SK-MEL-5 (cell line): ENCODE measurements around the gene ASIC2. TPM values are rescaled to one million over a fixed set of nuclear protein-coding genes. Genes with fewer than 3 reads are reported as not detected.

Experiments
- DNase-seq: peaks from one replicate; pipeline ENCODE4 v3.0.0-alpha.2; 2016; ENCODE audit warnings: low read depth, low spot score
- in situ Hi-C: cut with HindIII; loops from 2 replicates; pipeline ENCODE4 v1.10.0; 2016; ENCODE audit warnings: low sequenced_read_pairs, high pct_unique_total_duplicates, low pct_unique_long_range_greater_than_20kb
- total RNA-seq: library from RNA; depleted of rRNA; stranded (reverse); fragments of >200 nt; shearing (Covaris generic); gene quantifications from 2 replicates; pipeline ENCODE4 v1.2.3, GENCODE V29; 2014

The ASIC2 gene
- total RNA-seq, 1 experiment from 2014 or later, result not detected

- in situ Hi-C loops, result no loop called here
Observed at GRCh38 chr17:33152783-33153182, 140.3 kb downstream of the ASIC2 start.

DNA sequence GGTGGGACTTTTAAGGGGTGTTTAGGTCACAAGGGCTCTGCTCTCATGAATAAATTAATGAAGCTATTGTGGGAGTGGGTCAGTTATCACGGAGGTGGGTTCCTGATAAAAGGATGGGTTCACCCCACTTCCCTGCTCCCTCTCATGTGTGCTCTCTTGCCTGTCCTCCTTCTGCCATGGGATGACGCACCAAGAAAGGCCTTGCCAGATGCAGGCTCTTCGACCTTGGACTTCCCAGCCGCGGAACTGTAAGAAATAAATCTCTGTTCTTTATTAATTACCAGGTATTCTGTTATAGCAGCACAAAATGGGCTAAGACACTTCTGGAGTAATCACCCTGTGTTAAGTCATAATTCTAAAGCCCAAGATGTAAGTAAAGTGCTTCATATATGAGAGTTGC lies 141.5 kb downstream of the ASIC2 start:
- in situ Hi-C loops, result no loop called here
- DNase-seq, result no peak

More at GRCh38 chr17:33152783-33153182, 140.3 kb downstream of the ASIC2 start:
- no peak for DNase-seq

DNA sequence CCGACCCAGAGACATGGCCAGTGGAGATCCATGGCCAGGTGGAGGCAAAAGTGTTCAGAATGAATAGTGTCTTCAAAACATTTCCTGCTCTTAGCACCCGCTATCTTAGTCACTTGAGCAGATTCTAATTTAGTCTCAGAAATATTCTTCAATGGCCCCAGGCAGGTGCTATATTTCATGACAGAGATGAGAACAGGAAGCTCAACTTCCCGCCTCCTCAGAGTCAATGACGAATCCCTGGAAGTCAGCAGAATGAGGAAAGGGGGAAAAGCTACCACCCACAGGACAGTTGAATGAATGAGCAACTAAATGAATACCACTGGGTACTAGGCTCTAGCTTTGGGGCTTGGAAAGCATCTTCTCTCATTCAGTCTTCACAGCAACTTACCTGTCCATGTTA lies 147.2 kb downstream of the ASIC2 start:
- in situ Hi-C loops, result no loop called here
- no peak for DNase-seq

DNA sequence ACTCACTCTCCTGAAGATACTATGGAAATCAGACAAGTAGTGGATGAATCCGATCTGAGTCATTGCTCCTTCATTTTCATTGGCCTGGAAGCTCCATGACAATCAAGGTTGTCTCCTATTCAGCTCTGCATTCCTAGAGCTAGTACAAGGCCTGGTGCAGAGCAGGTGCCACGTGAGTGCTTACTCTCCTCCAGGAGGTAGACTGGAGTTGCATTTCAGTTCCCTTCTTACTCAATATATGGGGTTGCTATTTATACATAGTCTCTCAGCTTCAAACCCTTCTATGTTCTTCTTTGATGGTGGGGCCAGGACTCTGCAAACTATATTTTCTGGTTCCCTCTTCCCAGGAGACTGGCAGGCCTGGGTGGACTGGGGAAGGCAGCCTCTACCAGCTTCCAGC lies 148.3 kb downstream of the ASIC2 start:
- no peak for DNase-seq
- in situ Hi-C loops, result no loop called here

DNA sequence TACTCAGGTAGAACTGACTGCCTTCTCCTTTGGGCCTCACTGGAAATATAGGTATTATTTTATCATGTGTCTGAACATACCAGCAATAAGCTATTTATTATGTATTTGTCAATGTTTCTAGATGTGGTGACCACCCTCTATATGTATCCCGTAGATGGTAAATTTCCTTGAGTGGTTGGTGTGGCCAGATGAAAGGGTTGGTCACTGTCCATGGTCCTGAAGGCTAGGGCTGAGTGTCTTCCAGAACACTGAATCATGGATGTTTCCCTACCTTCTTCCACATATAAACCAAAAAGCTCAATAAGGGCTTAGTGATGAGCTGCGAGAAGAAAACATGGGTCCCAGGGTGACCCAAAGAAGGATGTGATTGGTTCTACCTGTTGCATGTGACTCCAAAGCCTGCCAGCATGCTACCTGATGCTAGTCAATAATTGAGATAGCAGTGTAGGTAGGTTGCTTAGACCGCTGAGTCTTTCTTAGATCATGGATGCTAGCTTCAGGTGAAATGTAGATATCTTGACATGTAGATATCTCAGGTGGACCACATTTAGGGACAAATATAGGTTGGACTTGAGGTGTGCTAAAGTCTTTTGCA lies 150.3 kb downstream of the ASIC2 start:
- DNase-seq, result peak; percentile 14
- in situ Hi-C loops, result no loop called here

- no peak for DNase-seq
- in situ Hi-C loops, result no loop called here
Observed at GRCh38 chr17:33140413-33141099, 152.5 kb downstream of the ASIC2 start.

- in situ Hi-C loops, result no loop called here
- no peak for DNase-seq
Observed at GRCh38 chr17:33138627-33139026, 154.5 kb downstream of the ASIC2 start.

DNA sequence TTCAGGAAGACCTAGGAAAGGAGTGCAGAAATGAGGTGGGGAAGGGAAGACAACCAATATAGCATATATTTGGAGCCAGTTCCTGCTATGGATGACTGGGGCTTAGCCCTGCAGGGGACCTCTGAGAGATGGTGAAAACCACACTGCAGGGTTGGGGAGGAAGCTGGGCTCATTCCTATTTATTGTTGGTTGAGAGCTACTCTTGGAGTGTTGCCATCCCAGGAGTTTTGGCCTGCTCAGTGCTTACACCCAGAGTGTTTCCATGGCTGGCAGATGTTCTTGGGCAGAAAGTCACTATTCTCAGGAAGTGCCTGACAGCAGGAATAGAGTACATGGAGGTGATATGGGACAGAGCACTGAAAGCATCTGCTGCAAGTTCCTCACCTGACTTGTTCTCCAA lies 155.7 kb downstream of the ASIC2 start:
- in situ Hi-C loops, result no loop called here
- no peak for DNase-seq

DNA sequence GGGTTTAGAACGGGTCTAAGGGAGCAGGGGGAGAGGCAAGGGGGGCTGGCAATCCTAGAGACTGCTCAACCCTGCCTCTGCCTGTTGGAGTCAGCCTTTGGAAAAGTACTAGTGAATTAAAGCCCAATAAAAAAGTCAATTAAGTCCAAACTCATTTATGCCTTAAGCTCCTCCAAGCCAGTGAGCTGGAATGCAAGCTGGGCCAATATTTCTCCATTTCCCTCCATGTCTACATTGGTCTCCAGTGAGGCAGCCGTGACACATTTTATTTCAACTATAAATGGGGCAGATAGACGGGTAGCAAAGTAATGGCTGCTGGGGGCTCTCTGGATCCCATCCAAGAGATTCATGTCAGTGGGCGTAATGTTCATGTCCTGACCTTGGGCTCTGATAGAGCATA lies 157.4 kb downstream of the ASIC2 start:
- no peak for DNase-seq
- in situ Hi-C loops, result no loop called here

DNA sequence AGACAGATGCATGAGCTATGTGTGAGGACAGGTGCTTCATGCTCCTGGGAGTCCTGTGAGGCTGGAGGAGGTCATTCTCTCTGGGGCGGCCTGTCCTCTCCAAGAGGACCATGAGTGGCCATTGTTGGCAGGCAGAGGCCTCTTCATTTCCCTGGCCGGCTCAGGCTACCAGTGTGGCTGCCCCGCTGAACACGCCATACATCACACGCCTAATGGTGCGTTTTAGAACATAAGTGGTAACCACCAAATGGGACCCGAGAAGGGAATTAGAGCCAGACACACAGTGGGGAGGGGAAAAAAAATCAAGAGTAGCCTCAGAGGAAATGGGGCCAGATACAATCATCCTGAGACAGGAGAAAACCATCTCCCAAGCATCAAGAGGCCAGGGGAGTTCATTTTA lies 161.5 kb downstream of the ASIC2 start:
- no peak for DNase-seq
- in situ Hi-C loops, result no loop called here

DNA sequence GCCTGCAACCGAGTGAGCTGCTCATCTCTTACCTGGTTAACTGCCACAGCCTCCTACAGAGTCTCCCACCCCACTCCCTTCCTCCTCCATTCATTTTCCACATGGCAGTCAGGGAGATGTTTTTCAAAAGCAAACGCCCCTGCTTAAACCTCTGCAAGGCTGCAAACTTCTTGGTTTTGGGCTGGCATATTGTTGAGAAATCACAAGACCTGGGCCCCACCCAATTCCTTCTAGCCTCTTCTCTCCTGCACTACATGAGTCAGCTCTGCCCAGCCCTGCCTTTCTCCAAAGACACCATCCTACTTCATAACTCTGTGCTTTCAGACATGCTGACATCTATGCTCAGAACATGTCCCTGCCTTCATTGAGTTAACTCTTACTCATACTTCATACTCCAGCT lies 165.4 kb downstream of the ASIC2 start:
- no peak for DNase-seq
- in situ Hi-C loops, result no loop called here

DNA sequence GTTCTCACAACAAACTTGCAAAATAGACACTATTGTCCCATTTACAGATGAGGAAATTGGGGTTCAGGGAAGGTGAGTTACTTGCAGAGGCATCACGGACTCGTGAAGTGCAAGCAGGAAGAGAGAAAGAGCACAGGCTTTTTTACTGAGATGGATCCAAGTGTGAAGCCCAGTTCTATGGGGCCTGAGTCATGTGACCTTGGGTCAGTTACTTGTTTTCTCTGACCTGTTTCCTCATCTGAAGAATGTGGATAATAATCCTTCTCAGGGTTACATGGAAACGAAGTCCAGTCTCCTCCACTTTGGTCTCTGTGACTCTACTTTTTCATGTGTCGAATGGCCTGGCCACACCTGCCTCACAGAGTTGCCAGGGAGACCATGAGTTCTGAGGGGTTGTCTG lies 167.0 kb downstream of the ASIC2 start:
- in situ Hi-C loops, result no loop called here
- DNase-seq, result no peak

- no peak for DNase-seq
- in situ Hi-C loops, result no loop called here
Observed at GRCh38 chr17:33125552-33125950, 167.5 kb downstream of the ASIC2 start.

DNA sequence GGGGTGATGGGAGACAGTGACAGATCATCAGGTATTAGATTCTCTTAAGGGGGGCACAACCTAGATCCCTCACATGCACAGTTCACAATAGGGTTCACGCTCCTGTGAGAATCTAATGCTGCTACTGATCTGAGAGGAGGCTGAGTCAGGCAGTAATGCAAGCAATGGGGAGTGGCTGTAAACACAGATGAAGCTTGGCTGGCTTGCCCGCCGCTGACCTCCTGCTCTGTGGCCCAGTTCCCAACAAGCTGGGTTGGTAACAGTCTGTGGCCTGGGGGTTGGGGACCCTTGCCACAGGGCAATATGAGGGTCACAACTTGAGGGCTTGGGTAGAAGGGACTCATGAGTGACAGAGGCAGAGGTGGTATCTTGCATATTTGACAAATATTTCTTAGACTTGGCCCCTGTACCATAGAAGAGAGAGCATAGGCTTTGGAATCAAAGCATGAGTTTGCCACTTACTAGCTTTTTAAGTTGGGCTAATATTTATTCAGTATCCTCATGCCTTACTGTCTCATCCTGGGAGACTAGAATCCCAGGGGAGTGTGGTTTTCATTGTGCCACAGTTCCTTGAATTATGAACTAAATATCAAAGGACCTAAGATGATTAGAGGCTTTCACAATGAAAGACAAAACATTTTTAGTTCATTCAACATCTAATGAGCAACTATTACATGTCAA lies 168.1 kb downstream of the ASIC2 start:
- DNase-seq, result no peak
- in situ Hi-C loops, result no loop called here

- no peak for DNase-seq
- in situ Hi-C loops, result no loop called here
Observed at GRCh38 chr17:33124185-33124584, 168.9 kb downstream of the ASIC2 start.

GRCh38 chr17:33121756-33122155 lies 171.3 kb downstream of the ASIC2 start:
- in situ Hi-C loops, result no loop called here
- no peak for DNase-seq

DNA sequence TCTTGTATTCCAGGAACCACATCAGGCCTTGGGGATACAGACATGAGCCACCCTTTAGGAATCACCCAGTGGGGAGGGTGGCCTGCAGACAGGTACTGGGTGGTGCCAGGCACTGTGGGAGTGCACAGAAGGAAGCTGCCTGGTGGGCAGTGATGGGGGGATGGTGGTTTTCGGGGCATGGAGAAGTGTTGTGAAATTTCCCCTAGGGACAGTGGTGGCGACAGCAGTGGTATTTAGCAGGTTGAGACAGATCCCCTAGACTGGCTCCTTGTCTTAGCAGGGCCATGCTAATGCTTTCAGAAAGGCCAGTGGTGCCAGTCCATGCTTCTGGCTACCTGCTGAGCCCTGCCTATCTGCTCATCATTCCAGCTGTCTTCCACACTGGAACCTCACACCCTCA lies 171.8 kb downstream of the ASIC2 start:
- in situ Hi-C loops, result no loop called here
- no peak for DNase-seq

DNA sequence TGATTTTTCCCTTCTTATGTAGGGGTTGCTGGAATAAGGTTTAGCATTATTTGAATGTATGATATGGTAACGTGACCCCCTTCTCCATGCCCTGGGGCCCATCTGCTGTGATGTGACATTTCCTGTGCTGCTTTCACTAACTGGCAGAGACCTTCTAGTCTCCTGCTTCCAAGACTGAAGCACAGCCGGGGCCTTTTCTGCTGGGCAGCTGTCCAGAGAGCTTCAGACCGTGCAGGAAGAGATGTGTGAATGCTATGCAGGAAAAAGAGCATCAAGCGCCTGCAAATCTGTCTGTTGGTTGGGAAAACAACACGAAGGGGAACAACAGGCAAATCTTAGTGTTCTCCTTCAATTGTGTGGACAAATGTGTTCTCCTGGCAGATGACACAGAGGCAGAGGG lies 173.0 kb downstream of the ASIC2 start:
- no peak for DNase-seq
- in situ Hi-C loops, result no loop called here
